Hematopoietic multipotent progenitor cell treated with erythropoietin and hydrocortisone succinate and interleukin-3 and kit ligand, for 17 days (in vitro differentiated cells): ENCODE data around the gene KDM4B.
A peak's percentile ranks its signal among the peaks of the same experiment; 100 is the strongest.

Experiments used
- DNase-seq: peaks from one replicate; pipeline ENCODE4 v3.0.0-alpha.2; 2015; ENCODE audit warnings: low spot score

KDM4B gene

GRCh38 chr19:5032101-5032967 lies 63.4 kb downstream of the KDM4B start:
- DNase-seq, result no peak

DNA sequence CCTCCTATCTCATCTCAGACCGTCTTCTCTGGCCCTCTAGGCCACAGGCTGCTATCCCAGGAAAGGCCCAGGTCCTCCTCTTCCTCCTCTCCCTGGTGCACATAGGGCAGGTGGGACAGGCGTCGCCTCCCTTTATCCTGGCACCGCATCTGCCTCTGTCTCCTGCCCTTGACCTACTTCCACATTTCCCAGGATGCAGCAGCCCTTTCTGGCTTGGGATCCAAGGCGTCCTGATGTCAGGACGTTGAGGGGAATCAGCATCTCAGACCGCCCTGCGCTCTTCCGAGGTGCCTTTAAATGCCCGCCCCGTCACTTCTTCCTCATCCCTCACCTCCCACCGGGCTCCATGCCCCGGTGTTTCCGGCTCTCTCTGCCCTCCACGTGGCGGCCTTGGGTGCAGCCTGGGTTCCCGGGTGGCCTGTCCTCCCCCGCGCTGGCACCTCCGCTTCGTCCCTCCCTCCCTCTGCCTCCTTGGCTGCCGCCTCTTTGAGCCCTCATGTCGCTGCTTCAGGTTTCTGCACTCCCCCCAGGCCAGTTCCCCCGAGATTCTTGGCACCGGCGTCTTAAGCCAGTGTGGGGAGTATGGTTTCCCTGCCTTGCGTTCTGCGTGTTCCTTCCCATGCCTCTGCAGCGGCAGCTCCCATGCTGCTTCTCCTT lies 66.3 kb downstream of the KDM4B start:
- no peak for DNase-seq

DNA sequence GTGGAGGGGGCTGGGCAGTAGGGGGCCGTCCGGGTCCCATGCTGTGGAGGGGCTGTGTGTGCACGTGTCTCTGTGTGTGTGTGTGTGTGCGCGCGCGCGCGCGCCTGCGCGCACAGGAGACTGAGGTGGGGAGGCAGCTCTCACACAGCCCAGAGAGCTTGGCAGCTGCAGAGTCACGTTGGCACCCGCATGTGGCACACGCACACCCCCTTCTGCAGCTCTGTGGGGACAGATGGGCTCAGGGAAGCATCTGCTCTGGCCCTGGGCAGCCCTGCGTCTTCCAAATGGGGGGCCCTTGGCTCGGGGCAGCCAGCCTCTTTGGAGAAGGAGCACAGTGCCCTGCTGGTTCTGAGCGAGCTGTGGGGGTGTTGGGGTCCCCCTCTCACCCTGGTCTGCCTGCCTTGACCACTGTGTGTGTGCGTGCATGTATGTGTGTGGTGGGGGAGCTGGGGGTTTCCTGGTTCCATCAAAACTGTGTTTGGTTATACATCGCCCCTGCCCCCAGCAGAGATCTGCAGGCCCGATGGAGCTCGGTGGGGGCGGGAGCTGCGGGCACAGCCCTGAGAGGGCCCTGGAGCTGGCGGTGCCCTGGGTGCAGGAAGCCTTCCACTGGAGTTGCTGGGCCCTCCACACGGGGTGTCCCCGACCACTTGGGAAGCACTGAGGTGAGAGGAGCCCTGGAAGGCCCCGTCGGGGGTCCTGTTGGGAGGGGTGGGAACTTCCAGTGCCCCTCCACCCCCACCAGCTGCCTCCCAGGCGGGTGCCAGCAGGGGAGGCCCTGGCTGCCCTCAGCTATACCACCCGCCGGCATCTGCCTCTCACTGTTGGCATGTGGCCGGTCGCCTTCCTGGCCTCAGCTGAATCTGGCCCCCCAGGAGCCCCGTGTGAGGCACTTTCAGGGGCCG lies 67.1 kb downstream of the KDM4B start:
- no peak for DNase-seq

GRCh38 chr19:5036698-5037563 lies 68.0 kb downstream of the KDM4B start:
- DNase-seq, result no peak

- no peak for DNase-seq
Measured at GRCh38 chr19:5037936-5038335, 69.0 kb downstream of the KDM4B start.

GRCh38 chr19:5038631-5039271 lies 69.8 kb downstream of the KDM4B start:
- DNase-seq, result no peak

DNA sequence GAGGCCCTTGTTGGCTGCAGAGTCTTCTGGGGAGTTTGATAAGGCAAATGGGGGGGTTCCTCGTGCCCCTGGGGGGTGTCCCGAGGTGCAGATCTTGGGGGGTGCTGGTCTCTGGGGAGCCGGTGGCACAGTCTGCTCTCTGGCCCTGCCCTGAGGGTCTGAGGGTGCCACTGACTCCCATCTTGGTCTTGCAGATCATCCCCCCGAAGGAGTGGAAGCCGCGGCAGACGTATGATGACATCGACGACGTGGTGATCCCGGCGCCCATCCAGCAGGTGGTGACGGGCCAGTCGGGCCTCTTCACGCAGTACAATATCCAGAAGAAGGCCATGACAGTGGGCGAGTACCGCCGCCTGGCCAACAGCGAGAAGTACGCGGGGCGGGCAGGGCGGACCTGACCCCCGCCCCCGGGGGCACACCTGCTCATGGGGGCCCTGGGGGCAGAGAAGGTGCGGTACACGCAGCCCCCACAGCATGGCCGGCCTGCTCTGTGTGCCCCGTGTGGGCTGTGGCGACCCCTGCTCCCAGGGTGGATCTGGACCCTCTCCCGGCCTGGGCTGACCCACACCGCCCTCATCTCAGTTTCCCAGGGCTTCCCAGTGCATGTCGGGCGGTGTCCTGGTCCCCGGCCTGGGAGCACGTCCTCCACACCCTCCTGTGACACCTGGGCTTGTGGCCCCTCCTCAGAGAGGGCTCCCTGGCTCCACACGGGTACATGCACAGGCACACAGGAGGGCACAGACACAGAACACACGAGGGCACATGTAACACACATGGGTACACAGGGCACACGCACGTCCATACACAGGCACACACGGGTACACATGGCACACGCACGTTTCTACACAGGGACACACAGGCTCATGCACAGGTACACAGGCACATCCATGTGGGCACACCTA lies 71.0 kb downstream of the KDM4B start:
- DNase-seq, result no peak

DNA sequence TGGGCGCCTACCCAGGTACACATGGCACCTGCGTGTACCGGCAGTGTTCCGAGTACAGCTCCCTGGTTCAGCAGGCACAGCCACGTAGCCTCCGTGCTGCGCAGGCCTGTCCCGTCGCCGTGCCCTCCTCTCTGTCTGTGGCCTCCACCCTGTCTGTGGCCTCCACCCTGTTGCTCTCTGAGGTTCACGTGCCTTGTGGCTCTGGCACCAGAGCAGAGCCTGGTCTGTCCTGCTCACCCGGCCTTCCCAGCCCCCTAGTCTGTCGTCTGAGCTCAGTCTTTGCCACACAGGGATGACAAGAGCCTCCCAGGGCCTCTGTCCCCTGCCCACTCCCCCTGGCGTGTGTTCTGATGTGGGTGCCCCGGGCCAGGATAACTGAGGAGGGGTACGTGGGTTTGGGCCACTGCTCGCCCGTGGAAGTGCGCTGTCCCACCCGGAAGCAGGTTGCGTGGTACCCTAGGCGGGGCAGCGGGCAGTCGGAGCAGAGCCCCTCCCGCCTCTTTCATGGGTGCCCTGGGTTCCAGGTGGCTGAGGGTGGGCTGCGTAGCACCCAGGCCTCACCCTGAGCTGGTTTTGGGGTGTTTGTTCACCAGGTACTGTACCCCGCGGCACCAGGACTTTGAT lies 71.7 kb downstream of the KDM4B start:
- DNase-seq, result no peak

GRCh38 chr19:5041168-5041912 lies 72.4 kb downstream of the KDM4B start:
- no peak for DNase-seq

- DNase-seq, result no peak
Measured at GRCh38 chr19:5041913-5042187, 72.9 kb downstream of the KDM4B start.

DNA sequence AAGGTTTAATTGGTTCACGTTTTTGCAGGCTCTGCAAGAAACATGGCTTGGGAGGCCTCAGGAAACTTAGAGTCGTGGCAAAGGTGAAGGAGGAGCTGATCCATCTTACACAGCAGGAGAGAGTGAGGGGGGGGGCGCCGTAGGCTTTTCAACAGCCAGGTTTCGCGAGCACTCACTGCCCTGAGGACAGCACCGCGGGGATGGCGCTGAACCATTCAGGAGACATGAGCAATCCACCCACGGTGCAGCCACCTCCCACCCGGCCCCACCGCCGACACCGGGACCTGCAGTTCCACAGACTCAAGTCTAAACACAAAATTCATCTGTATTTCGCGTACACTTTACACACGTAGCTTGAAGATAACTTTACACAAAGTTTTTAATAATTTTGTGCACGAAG lies 73.6 kb downstream of the KDM4B start:
- DNase-seq, result no peak

- DNase-seq, result no peak
Measured at GRCh38 chr19:5045029-5045428, 76.1 kb downstream of the KDM4B start.

DNA sequence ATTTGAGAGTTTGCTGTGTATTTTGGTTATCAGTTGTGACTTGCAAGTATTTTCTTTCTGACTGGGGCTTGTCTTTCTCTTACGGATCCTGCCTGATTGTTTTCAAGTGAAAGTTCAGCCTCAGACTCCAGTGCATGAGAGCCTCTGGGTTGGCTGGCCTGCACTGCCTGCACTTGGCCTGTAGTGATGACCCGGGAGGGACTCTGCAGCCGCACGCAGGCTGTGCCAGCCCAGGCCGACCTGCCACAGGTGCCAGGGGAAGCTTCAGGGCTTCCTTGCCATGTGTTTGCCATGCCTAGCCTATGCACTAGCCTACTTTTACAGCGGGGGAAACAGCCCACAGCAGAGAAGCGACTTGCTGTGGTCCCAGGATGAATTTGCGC lies 77.0 kb downstream of the KDM4B start:
- DNase-seq, result no peak

GRCh38 chr19:5046339-5047039 lies 77.6 kb downstream of the KDM4B start:
- DNase-seq, result no peak

DNA sequence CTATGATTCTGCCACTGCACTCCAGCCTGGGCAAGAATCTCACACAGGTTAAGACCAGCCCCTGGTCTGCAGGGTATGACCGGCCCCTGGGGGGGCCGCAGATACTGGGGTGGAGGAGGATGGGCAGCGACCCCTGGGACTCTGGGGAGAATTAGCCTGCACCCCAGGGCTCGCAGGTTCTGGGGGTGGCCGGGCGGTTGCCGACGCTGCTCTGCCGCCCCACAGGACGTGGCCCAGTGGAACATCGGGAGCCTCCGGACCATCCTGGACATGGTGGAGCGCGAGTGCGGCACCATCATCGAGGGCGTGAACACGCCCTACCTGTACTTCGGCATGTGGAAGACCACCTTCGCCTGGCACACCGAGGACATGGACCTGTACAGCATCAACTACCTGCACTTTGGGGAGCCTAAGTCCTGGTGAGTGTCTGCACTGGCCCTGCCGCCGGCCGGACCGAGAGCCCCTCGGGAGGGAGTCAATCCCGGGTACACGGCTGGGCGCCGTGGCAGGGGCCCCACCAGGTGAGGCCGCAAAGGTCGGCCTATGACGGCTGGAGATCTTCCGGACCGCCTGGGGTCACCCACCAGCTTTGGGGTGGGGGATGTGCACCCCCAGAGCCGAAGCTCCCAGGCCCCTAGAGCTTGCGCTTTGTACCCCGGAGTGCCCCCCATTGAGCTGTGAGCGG lies 78.5 kb downstream of the KDM4B start:
- DNase-seq, result no peak

DNA sequence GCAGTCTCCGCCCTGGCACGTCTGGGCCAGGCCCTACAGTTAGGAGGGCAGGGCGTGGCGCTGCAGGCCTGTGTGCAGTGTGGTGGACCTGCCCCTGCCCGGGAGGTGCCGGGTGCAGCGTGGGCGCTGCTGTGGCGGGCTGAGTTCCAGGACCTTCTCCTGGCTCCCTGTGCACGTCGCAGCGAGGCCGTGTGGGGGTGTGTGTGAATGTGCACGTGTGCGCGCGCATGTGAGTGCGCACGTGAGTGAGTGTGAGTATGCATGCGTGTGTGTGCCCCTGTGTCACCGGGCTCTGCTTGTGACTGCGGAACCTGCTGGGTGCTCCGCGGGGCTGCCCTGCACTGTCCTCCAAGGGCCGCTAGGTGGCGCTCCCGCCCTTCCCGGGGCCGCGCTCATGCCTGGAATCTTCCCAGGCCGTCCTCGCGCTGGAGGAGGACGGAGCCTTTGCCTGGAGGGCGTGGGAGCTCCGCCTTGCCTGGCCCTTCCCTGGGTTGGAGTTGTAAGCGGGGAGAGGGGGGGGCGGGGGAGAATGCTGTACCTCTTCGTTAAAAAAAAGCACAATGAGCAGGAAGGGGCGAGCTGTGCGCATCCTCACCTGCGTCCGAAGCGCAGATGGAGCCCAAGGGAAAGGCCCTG lies 79.3 kb downstream of the KDM4B start:
- DNase-seq, result peak; percentile 61
